Measurements from ENCODE around the gene AFAP1L2.

GRCh38 chr10:114283535-114284234 is 120.6 kb downstream of the AFAP1L2 start:
- no peak for TF ChIP-seq EZH2 (IDR thresholded peaks at IDR 0.05; ENCODE audit: borderline replicate concordance, insufficient read depth, low read depth, low read length, poor library complexity, severe bottlenecking)
- no peak for TF ChIP-seq CTCF (IDR thresholded peaks at IDR 0.05)
